OCI-LY3 (cell line): Measurements from ENCODE around the gene POLR2A.

Experiments
- EZH2phosphoT487 ChIP-seq: fragments of 200-600 bp; shearing (Covaris generic); IDR thresholded peaks from 2 replicates; pipeline ENCODE4 v1.6.1; 2018; ENCODE audit warnings: antibody characterized with exemption, mixed run types, low read depth
- TF ChIP-seq, protein P1 (sequence below): fragments of 200-600, 300-600 bp; sonication (generic); IDR thresholded peaks from 2 replicates; pipeline ENCODE4 v1.5.1; 2014; ENCODE audit warnings: antibody characterized with exemption, low read length, low read depth

DNA sequence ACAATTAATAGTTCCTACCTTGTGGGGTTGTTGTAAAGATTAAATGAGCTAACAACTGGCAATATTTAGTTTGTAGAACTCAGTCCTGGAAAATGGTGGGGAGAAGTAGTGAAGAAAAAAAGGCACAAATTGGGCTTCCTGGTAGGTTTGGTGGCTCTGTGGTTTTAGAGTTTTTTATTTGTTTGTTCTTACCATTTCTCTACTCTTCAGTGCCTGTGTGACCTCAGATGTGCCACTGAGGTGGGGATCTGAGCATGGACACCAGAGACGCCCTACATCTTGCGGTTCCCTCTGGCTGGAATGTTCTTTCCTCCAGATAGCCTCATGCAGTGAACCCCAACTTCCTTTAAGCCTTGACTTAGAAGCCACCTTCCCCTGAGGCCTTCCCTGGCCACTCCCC is 12.4 kb upstream of the POLR2A start:
- TF ChIP-seq, protein P1, sequence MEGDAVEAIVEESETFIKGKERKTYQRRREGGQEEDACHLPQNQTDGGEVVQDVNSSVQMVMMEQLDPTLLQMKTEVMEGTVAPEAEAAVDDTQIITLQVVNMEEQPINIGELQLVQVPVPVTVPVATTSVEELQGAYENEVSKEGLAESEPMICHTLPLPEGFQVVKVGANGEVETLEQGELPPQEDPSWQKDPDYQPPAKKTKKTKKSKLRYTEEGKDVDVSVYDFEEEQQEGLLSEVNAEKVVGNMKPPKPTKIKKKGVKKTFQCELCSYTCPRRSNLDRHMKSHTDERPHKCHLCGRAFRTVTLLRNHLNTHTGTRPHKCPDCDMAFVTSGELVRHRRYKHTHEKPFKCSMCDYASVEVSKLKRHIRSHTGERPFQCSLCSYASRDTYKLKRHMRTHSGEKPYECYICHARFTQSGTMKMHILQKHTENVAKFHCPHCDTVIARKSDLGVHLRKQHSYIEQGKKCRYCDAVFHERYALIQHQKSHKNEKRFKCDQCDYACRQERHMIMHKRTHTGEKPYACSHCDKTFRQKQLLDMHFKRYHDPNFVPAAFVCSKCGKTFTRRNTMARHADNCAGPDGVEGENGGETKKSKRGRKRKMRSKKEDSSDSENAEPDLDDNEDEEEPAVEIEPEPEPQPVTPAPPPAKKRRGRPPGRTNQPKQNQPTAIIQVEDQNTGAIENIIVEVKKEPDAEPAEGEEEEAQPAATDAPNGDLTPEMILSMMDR = no peak
- no peak for TF ChIP-seq EZH2phosphoT487
